GM10266 (cell line): ENCODE data around the gene ELN.

Experiments
- DNase-seq: peaks from one replicate; pipeline ENCODE4 v3.0.0; 2012; ENCODE audit errors: extremely low spot score
- CTCF ChIP-seq: IDR thresholded peaks from 2 replicates; pipeline ENCODE4 v1.5.1; 2012; ENCODE audit warnings: mild to moderate bottlenecking, low read depth; ENCODE audit not compliant: control insufficient read depth, insufficient read depth; ENCODE audit errors: missing control alignments

The ELN gene

GRCh38 chr7:74068378-74069085, 40.6 kb downstream of the ELN start:
- DNase-seq: no peak
- no peak for TF ChIP-seq CTCF

- DNase-seq: no peak
- no peak for TF ChIP-seq CTCF
Observed at GRCh38 chr7:74069086-74069541, 41.1 kb downstream of the ELN start.

GRCh38 chr7:74069790-74070618, 42.0 kb downstream of the ELN start:
- no peak for TF ChIP-seq CTCF
- DNase-seq: no peak

- no peak for DNase-seq
- no peak for TF ChIP-seq CTCF
Observed at GRCh38 chr7:74070619-74070921, 42.6 kb downstream of the ELN start.

- no peak for TF ChIP-seq CTCF
- no peak for DNase-seq
Observed at GRCh38 chr7:74071121-74071520, 43.1 kb downstream of the ELN start.

- no peak for TF ChIP-seq CTCF
- DNase-seq: no peak
Observed at GRCh38 chr7:74074770-74075169, 46.8 kb downstream of the ELN start.

GRCh38 chr7:74078461-74078860, 50.5 kb downstream of the ELN start:
- no peak for TF ChIP-seq CTCF
- DNase-seq: no peak
